ENCODE measurements around the gene CLMP.
A peak's percentile ranks its signal among the peaks of the same experiment; 100 is the strongest.

The CLMP gene

GRCh38 chr11:123129920-123130319, 65.1 kb downstream of the CLMP start:
- DNase-seq (ENCODE audit: low read depth): peak; percentile 21
- H3K4me3 ChIP-seq (replicated peaks; ENCODE audit: low read depth, low read length): no peak overlapping the region
- TF ChIP-seq, protein P1, sequence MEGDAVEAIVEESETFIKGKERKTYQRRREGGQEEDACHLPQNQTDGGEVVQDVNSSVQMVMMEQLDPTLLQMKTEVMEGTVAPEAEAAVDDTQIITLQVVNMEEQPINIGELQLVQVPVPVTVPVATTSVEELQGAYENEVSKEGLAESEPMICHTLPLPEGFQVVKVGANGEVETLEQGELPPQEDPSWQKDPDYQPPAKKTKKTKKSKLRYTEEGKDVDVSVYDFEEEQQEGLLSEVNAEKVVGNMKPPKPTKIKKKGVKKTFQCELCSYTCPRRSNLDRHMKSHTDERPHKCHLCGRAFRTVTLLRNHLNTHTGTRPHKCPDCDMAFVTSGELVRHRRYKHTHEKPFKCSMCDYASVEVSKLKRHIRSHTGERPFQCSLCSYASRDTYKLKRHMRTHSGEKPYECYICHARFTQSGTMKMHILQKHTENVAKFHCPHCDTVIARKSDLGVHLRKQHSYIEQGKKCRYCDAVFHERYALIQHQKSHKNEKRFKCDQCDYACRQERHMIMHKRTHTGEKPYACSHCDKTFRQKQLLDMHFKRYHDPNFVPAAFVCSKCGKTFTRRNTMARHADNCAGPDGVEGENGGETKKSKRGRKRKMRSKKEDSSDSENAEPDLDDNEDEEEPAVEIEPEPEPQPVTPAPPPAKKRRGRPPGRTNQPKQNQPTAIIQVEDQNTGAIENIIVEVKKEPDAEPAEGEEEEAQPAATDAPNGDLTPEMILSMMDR (IDR thresholded peaks at IDR 0.05; ENCODE audit: low read length, missing control alignments): no peak

DNA sequence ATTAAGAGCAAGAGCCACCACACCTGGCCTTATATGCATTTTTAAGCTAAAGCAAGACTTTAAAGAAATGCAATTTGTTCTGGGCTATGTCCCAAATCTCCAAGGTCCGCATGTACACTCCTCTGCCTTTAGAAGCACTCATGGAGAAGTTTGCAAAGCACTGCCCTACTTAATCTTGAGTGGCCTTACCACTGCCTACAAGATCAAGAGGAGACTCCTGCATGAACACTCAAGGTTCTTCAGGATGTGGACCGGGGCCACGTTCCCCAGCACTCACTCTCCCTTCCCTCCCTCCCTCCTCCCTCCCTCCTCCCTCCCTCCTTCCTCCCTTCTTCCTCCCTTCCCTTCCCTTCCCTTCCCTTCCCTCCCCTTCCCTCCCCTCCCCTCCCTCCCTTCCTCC, 69.9 kb downstream of the CLMP start:
- DNase-seq (ENCODE audit: low read depth): no peak
- TF ChIP-seq, protein P1 (IDR thresholded peaks at IDR 0.05; ENCODE audit: low read length, missing control alignments): no peak
- no peak overlapping the region for H3K4me3 ChIP-seq (replicated peaks; ENCODE audit: low read depth, low read length)

GRCh38 chr11:123122852-123123251, 72.2 kb downstream of the CLMP start:
- no peak for DNase-seq (ENCODE audit: low read depth)
- TF ChIP-seq, protein P1 (IDR thresholded peaks at IDR 0.05; ENCODE audit: low read length, missing control alignments): no peak
- H3K4me3 ChIP-seq (replicated peaks; ENCODE audit: low read depth, low read length): no peak overlapping the region

GRCh38 chr11:123122341-123122740, 72.7 kb downstream of the CLMP start:
- TF ChIP-seq, protein P1 (IDR thresholded peaks at IDR 0.05; ENCODE audit: low read length, missing control alignments): no peak
- peak; percentile 90 for DNase-seq (ENCODE audit: low read depth)
- peak overlapping the region; percentile 13 for H3K4me3 ChIP-seq (replicated peaks; ENCODE audit: low read depth, low read length)

GRCh38 chr11:123116486-123116885, 78.6 kb downstream of the CLMP start:
- TF ChIP-seq, protein P1 (IDR thresholded peaks at IDR 0.05; ENCODE audit: low read length, missing control alignments): no peak
- no peak overlapping the region for H3K4me3 ChIP-seq (replicated peaks; ENCODE audit: low read depth, low read length)
- peak; percentile 38 for DNase-seq (ENCODE audit: low read depth)

- DNase-seq (ENCODE audit: low read depth): peak; percentile 66
- no peak overlapping the region for H3K4me3 ChIP-seq (replicated peaks; ENCODE audit: low read depth, low read length)
- TF ChIP-seq, protein P1 (IDR thresholded peaks at IDR 0.05; ENCODE audit: low read length, missing control alignments): peak; percentile 70
Observed at GRCh38 chr11:123111465-123111864, 83.6 kb downstream of the CLMP start.

- TF ChIP-seq, protein P1 (IDR thresholded peaks at IDR 0.05; ENCODE audit: low read length, missing control alignments): no peak
- no peak for DNase-seq (ENCODE audit: low read depth)
- no peak overlapping the region for H3K4me3 ChIP-seq (replicated peaks; ENCODE audit: low read depth, low read length)
Observed at GRCh38 chr11:123110397-123110796, 84.7 kb downstream of the CLMP start.

Data from fibroblast of pulmonary artery (primary cell).